ENCODE data around the gene CD36.

- TF ChIP-seq EZH2phosphoT487 (IDR thresholded peaks at IDR 0.05; ENCODE audit: borderline replicate concordance, low read length): no peak
- no peak for TF ChIP-seq CTCF (conservative IDR thresholded peaks at IDR 0.05; ENCODE audit: low read depth, low read length)
Measured at GRCh38 chr7:80720146-80720545, 81.7 kb downstream of the CD36 start.

Data from PC-3 (cell line).